A549 (cell line): Measurements from ENCODE around the gene AKIRIN1. TPM values are rescaled to one million over a fixed set of nuclear protein-coding genes. Genes with fewer than 3 reads are reported as not detected.

Source experiments
- ATAC-seq, 2 experiments: fragments of 200-7000 bp in 1 of 2; fragments of >200 bp in 1 of 2; cut with Nextera tagmentation in 1 of 2; cut with Tn5 transposase in 1 of 2; 3 replicates each; pipeline versions ENCODE4 v1.8.0 to v1.9.1; 2018 to 2020; ENCODE audit warnings: mild to moderate bottlenecking in 1 of 2, moderate library complexity in 1 of 2
- CTCF ChIA-PET: fragments of 300-600 bp; sonication (Branson Sonifier 250); formaldehyde crosslinking; extraction: SDS; loops from one replicate; lab custom pipeline; 2021; ENCODE audit warnings: antibody characterized with exemption, inconsistent platforms; lab: Yijun Ruan, JAX
- POLR2A ChIA-PET: fragments of 350-600 bp; formaldehyde crosslinking; extraction: SDS; loops from one replicate; lab custom pipeline; 2021; ENCODE audit warnings: antibody characterized with exemption, inconsistent platforms; lab: Yijun Ruan, JAX
- DNase-seq, 2 experiments: peaks; one replicate each; pipeline versions ENCODE4 v3.0.0 to v3.0.0-alpha.2; 2011 to 2016; ENCODE audit warnings: low read depth in 1 of 2, low spot score in 1 of 2
- FAIRE-seq: peaks from 2 replicates; lab custom pipeline; 2011; peaks lifted over from hg19 to GRCh38; lab: Jason Lieb, UNC
- H3K27ac ChIP-seq, 2 experiments: fragments of >200 bp; sonication (Bioruptor Twin); formaldehyde crosslinking; 3 replicates each; pipeline ENCODE4 v1.5.1; 2016 to 2017
- H3K4me1 ChIP-seq: fragments of >200 bp; sonication (Bioruptor Twin); formaldehyde crosslinking; 3 replicates; pipeline ENCODE4 v1.6.1; 2016
- H3K4me2 ChIP-seq: fragments of >200 bp; sonication (Bioruptor Twin); formaldehyde crosslinking; 3 replicates; pipeline ENCODE4 v1.6.1; 2016
- H3K4me3 ChIP-seq: fragments of >200 bp; sonication (Bioruptor Twin); formaldehyde crosslinking; 3 replicates; pipeline ENCODE4 v1.5.1; 2016
- H3K9me3 ChIP-seq: fragments of >200 bp; sonication (Bioruptor Twin); formaldehyde crosslinking; 3 replicates; pipeline ENCODE4 v1.6.1; 2016
- ATOH8 ChIP-seq: fragments of 250-450 bp; sonication (Bioruptor Pico); IDR thresholded peaks from 2 replicates; pipeline ENCODE4 v1.5.0; 2020; ENCODE audit warnings: low read depth, mild to moderate bottlenecking, moderate library complexity
- BCL3 ChIP-seq: fragments of >200 bp; sonication (Bioruptor Twin); formaldehyde crosslinking; IDR thresholded peaks from 3 replicates; pipeline ENCODE4 v1.6.1; 2016
- CBX2 ChIP-seq: fragments of 200-600 bp; sonication (generic); IDR thresholded peaks from 2 replicates; pipeline ENCODE4 v1.6.1; 2016; ENCODE audit warnings: low read depth, mild to moderate bottlenecking, borderline replicate concordance
- CBX8 ChIP-seq: fragments of 200-600 bp; sonication (generic); IDR thresholded peaks from 2 replicates; pipeline ENCODE4 v1.6.1; 2016
- CHD2 ChIP-seq: fragments of 150-350 bp; IDR thresholded peaks from 2 replicates; pipeline ENCODE4 v1.6.1; 2014; ENCODE audit warnings: low read length; ENCODE audit not compliant: partially characterized antibody
- EP300 ChIP-seq, 2 experiments: fragments of >200 bp; sonication (Bioruptor Twin); formaldehyde crosslinking; IDR thresholded peaks; 2 replicates in 1 of 2; 3 replicates in 1 of 2; pipeline ENCODE4 v1.6.1; 2016 to 2017
- FOSB ChIP-seq: fragments of 250-450 bp; sonication (Bioruptor Pico); IDR thresholded peaks from 2 replicates; pipeline ENCODE4 v1.5.0; 2020; ENCODE audit warnings: mild to moderate bottlenecking, moderate library complexity
- HMGXB4 ChIP-seq: fragments of 250-450 bp; sonication (Bioruptor Pico); IDR thresholded peaks from 2 replicates; pipeline ENCODE4 v1.5.0; 2021; ENCODE audit warnings: mild to moderate bottlenecking, moderate library complexity, borderline replicate concordance
- JUN ChIP-seq, 2 experiments: fragments of >200 bp; sonication (Bioruptor Twin); formaldehyde crosslinking; IDR thresholded peaks; 2 replicates in 1 of 2; 3 replicates in 1 of 2; pipeline ENCODE4 v1.6.1; 2016 to 2017
- JUNB ChIP-seq: fragments of >200 bp; sonication (Bioruptor Twin); formaldehyde crosslinking; IDR thresholded peaks from 2 replicates; pipeline ENCODE4 v1.6.1; 2016
- KDM5A ChIP-seq: fragments of 200-600 bp; sonication (generic); IDR thresholded peaks from 2 replicates; pipeline ENCODE4 v1.6.1; 2016; ENCODE audit warnings: antibody characterized with exemption, mild to moderate bottlenecking
- MAFK ChIP-seq: fragments of 450-650 bp; IDR thresholded peaks from 2 replicates; pipeline ENCODE4 v1.6.1; 2014; ENCODE audit not compliant: partially characterized antibody
- MAZ ChIP-seq: fragments of 150-350 bp; IDR thresholded peaks from 2 replicates; pipeline ENCODE4 v1.6.1; 2014; ENCODE audit warnings: antibody characterized with exemption, low read depth, low read length, borderline replicate concordance
- NFE2L2 ChIP-seq: fragments of 150-350 bp; conservative IDR thresholded peaks from 2 replicates; pipeline ENCODE4 v1.6.1; 2014; ENCODE audit warnings: low read length
- NPAS2 ChIP-seq: fragments of 250-450 bp; sonication (Bioruptor Pico); IDR thresholded peaks from 2 replicates; pipeline ENCODE4 v1.8.0; 2022; ENCODE audit warnings: mild to moderate bottlenecking, moderate library complexity, borderline replicate concordance
- PBX3 ChIP-seq: IDR thresholded peaks from 2 replicates; pipeline ENCODE4 v1.6.1; 2012
- POLR2AphosphoS2 ChIP-seq: conservative IDR thresholded peaks from 2 replicates; pipeline ENCODE4 v1.6.1; 2012; ENCODE audit warnings: low read length, improper control_type of control experiment, inconsistent platforms
- TP53 ChIP-seq: fragments of 250-450 bp; sonication (Bioruptor Pico); IDR thresholded peaks from 2 replicates; pipeline ENCODE4 v1.5.0; 2021; ENCODE audit warnings: mild to moderate bottlenecking, moderate library complexity
- USF2 ChIP-seq: fragments of 450-650 bp; IDR thresholded peaks from 2 replicates; pipeline ENCODE4 v1.6.1; 2014; ENCODE audit warnings: antibody characterized with exemption
- ZC3H11A ChIP-seq: fragments of 450-650 bp; IDR thresholded peaks from 2 replicates; pipeline ENCODE4 v1.6.1; 2014; ENCODE audit warnings: antibody characterized with exemption, mild to moderate bottlenecking
- ZFP36 ChIP-seq: fragments of 450-650 bp; IDR thresholded peaks from 2 replicates; pipeline ENCODE4 v1.6.1; 2014; ENCODE audit warnings: borderline replicate concordance; ENCODE audit not compliant: partially characterized antibody
- ZNF302 ChIP-seq: fragments of 250-450 bp; sonication (Bioruptor Pico); IDR thresholded peaks from 2 replicates; pipeline ENCODE4 v1.9.0; 2021; ENCODE audit warnings: inconsistent platforms, mild to moderate bottlenecking, moderate library complexity
- ZSCAN20 ChIP-seq: fragments of 250-450 bp; sonication (Bioruptor Pico); IDR thresholded peaks from 2 replicates; pipeline ENCODE4 v1.8.0; 2022; ENCODE audit warnings: mild to moderate bottlenecking, moderate library complexity
- WGBS: methylation state at CpG from one replicate; pipeline ENCODE4 v1.1.6; 2017; ENCODE audit errors: missing lambda C conversion rate; 5-methylcytosine and 5-hydroxymethylcytosine counted together
- polyA plus RNA-seq, 4 experiments: library from polyadenylated mRNA; depleted of rRNA in 3 of 4; stranded (reverse); fragments of >200 nt; fragmentation: RNase III in 1 of 4; extraction: RNeasy Plus Mini Kit Qiagen cat#74134 plus additional on column Dnase treatment in 1 of 4; gene quantifications; 2 replicates in 3 of 4; 3 replicates in 1 of 4; pipeline ENCODE4 v1.2.3, GENCODE V29; 2011 to 2017
- TF ChIP-seq, protein P1 (sequence below): fragments of >200 bp; sonication (Bioruptor Twin); formaldehyde crosslinking; IDR thresholded peaks from 3 replicates; pipeline ENCODE4 v1.5.1; 2016

Gene AKIRIN1
- polyA plus RNA-seq, 2 of the 4 experiments (the other 2 are of a cell fraction): 37.7 to 72.0 TPM

DNA sequence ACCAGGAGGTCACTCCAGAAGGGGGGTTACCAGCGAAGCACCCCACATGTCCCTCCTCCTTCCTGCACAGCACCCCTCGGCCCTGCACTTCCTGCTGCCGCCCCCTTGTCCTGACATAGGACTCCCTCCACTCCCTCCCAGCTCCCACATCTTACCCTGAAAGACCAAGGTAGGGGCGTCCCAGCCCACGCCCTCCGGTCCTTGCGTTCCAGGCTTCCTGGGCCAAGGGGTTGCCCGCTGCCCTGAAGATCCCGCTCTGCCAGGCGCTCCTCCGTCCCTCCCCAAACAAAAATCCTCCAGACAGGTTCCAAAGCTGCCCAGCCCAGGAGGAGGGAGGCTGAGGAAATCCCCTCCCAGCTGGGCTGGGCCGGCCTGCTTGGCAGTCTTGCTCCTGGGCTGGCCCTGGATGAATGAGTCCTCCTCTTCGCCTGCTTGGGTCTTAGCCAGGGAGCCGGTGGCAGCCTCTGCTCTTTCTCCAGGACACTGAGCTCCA lies 49.5 kb upstream of the AKIRIN1 start, which contains the start of gene RHBDL2:
Gene RHBDL2 (minus strand): TSS at position 304 of the 493 bp plus-strand sequence. CDS start 22,618 bp downstream, outside the sequence.
- Histone ChIP-seq H3K27ac (peak within 1 kb of the TSS; percentile 79 to 89), H3K4me3 (peak within 1 kb of the TSS; percentile 61), H3K9me3 (no peaks in the 10 kb centered on the region), H3K4me2 (peak within 1 kb of the TSS; percentile 97), H3K4me1 (peaks cover 3% of the 10 kb centered on the region; the same call in 1 of the 3 replicates)
- peak; percentile 21 to 35 for DNase-seq
- ChIA-PET POLR2A (no interaction called here), CTCF (no interaction called here)
- TF ChIP-seq CBX8 (no peak), ZFP36 (no peak), FOSB (CRISPR knock-in tag) (no peak), TP53 (CRISPR knock-in tag) (no peak), ATOH8 (no peak), MAFK (no peak), CBX2 (no peak), POLR2AphosphoS2 (no peak), ZC3H11A (no peak), HMGXB4 (no peak), PBX3 (no peak)
- peak; percentile 84 to 93 for ATAC-seq
- WGBS: 9% methylated on average over 6 of the region's 14 CpGs
- FAIRE-seq: no peak

- TF ChIP-seq, protein P1, sequence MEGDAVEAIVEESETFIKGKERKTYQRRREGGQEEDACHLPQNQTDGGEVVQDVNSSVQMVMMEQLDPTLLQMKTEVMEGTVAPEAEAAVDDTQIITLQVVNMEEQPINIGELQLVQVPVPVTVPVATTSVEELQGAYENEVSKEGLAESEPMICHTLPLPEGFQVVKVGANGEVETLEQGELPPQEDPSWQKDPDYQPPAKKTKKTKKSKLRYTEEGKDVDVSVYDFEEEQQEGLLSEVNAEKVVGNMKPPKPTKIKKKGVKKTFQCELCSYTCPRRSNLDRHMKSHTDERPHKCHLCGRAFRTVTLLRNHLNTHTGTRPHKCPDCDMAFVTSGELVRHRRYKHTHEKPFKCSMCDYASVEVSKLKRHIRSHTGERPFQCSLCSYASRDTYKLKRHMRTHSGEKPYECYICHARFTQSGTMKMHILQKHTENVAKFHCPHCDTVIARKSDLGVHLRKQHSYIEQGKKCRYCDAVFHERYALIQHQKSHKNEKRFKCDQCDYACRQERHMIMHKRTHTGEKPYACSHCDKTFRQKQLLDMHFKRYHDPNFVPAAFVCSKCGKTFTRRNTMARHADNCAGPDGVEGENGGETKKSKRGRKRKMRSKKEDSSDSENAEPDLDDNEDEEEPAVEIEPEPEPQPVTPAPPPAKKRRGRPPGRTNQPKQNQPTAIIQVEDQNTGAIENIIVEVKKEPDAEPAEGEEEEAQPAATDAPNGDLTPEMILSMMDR: no peak
- no peak for TF ChIP-seq ZNF302 (CRISPR knock-in tag)
- no peak for TF ChIP-seq BCL3
- no peak for TF ChIP-seq ZSCAN20 (CRISPR knock-in tag)
- no peak for TF ChIP-seq MAZ
- TF ChIP-seq JUN (IDR thresholded peaks at IDR 0.05): no peak
- TF ChIP-seq USF2: no peak
- no peak for TF ChIP-seq NFE2L2
- no peak for TF ChIP-seq CHD2
- TF ChIP-seq NPAS2 (CRISPR knock-in tag): no peak
- TF ChIP-seq EP300 (IDR thresholded peaks at IDR 0.05): no peak
- no peak for TF ChIP-seq JUNB
- TF ChIP-seq KDM5A: no peak
- Histone ChIP-seq H3K4me3 (no peak overlapping the region), H3K4me1 (peaks cover 3% of the 10 kb centered on the region; the same call in 1 of the 3 replicates), H3K9me3 (no peaks in the 10 kb centered on the region), H3K4me2 (no peak overlapping the region), H3K27ac (no peak overlapping the region)
- WGBS: 92% methylated on average over 10 of the region's 10 CpGs
- FAIRE-seq (no peak), DNase-seq (no peak), ATAC-seq (no peak)
- CTCF ChIA-PET: no interaction called here
- POLR2A ChIA-PET: no interaction called here
These were observed 48.2 kb upstream of the AKIRIN1 start for GRCh38 chr1:38942664-38943428.
